Measurements from ENCODE around the gene ING5. TPM values are rescaled to one million over a fixed set of nuclear protein-coding genes. Genes with fewer than 3 reads are reported as not detected.

The ING5 gene
- total RNA-seq, 4 donors from 2014 or later = 24.2 to 33.0 (median 26.4) TPM

DNA sequence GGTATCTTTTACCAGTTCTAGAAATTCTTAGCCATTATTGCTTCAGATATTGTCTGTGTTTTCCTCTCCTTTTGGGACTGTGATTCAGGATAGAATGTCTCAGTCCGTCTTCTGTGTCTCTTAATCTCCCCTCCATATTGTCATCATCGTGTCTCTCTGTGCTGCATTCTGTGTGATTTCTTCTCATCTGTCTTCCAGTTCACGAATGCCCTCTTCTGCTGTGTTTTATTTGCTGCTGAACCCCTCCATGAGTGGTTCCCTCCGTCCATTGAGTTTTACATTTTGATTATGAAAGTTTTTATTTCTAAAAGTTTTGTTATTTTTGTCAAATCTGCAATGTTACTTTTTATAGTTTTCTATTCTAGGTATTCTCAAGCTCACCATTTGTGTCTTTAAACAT is 44.2 kb downstream of the ING5 start:
- DNase-seq (ENCODE audit: low spot score) (no peak), ATAC-seq (ENCODE audit: low FRiP score) (no peak)
- TF ChIP-seq, protein P1, sequence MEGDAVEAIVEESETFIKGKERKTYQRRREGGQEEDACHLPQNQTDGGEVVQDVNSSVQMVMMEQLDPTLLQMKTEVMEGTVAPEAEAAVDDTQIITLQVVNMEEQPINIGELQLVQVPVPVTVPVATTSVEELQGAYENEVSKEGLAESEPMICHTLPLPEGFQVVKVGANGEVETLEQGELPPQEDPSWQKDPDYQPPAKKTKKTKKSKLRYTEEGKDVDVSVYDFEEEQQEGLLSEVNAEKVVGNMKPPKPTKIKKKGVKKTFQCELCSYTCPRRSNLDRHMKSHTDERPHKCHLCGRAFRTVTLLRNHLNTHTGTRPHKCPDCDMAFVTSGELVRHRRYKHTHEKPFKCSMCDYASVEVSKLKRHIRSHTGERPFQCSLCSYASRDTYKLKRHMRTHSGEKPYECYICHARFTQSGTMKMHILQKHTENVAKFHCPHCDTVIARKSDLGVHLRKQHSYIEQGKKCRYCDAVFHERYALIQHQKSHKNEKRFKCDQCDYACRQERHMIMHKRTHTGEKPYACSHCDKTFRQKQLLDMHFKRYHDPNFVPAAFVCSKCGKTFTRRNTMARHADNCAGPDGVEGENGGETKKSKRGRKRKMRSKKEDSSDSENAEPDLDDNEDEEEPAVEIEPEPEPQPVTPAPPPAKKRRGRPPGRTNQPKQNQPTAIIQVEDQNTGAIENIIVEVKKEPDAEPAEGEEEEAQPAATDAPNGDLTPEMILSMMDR (IDR thresholded peaks at IDR 0.05) = no peak

DNA sequence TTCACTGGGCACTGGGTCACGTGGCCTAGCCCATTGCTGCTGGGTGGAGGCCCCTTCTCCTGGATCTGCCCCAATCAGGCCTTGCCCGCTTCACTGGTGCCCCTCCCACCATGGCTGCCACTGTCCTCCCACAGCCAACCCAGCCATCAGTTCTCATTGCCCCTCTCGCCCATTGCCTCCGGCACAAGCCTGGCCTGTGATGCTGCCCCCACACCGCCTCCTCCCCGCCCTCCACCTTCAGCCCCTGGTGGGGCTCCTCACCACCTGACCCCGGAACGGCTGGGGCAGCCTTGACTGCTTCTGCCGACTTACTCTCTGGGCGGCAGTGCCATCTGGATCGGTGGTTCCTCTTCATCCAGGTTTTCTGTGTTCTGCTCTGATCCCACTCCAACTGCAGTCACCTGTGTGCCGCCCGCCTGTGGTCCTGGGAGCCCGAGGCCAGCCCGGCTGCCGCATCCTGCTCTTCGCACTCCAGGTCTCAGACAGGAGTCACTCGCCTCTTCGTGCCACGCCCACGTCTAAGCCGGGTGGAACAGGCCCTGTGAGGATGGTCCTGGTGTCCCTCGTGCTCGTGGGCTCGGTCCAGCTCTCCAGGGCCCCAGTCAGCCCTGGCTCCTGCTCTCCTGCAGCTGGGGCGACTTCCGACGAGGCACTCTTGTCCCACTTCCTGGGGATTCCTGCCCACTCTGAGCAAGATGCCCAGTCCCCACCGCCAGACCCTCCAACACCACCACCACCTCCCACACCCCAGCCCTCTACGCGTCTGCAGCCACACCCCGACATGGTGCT is 46.8 kb downstream of the ING5 start:
- TF ChIP-seq, protein P1 (IDR thresholded peaks at IDR 0.05) = no peak
- ATAC-seq (ENCODE audit: low FRiP score) (no peak), DNase-seq (ENCODE audit: low spot score) (no peak)

DNA sequence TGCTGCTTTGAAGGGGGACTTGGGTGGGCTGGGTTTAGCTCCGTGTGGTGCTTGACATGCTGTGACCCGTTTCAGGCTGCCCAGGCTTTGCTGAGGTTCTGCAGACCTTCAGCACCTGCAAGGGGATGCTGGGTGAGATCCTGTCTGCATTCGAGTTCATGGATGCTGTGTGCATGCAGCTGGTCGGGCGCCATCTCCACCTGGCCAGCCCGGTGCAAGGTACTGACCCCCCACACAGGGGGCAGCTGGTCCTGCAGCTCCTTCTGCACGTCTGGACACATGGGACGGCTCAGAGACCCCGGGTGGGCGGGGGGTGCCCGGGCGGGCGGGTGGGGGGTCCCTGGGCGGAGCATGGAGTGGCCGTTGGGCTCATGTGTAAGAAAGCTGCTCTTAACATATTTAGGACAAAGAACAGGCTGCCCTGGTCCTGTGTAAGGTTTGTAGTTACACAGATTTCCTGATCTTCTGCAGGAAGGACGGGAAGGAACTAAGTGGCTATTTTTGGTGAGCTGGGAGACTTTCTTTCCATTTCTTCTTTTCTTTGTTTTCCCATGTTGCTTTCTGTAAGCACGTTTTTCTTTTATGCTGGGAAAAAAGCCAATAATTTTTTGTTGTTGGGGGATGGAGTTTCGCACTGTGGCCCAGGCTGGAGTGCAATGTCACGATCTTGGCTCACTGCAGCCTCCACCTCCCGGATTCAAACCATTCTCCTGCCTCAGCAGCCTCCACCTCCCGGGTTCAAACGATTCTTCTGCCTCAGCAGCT is 48.4 kb downstream of the ING5 start:
- ATAC-seq (ENCODE audit: low FRiP score) = no peak
- DNase-seq (ENCODE audit: low spot score) = no peak
- TF ChIP-seq, protein P1 (IDR thresholded peaks at IDR 0.05) = no peak

DNA sequence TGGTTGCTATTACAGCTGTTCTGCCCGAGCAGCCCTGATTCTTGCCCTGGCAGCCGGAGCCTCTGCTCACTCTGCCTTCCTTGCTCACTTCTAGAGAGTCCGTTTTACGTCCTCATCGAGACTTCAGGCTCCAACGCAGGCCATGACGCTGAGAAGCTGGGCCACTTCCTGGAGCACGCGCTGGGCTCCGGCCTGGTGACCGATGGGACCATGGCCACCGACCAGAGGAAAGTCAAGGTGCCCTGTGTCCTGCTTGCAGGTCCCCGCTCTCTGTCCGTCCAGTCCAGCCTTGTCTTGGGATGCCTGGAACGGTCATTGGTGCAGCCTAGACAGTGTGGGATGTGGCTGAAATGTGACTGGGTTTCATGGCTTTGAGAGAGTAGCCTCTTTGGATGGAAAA is 49.3 kb downstream of the ING5 start:
- ATAC-seq (ENCODE audit: low FRiP score) (no peak), DNase-seq (ENCODE audit: low spot score) (no peak)
- TF ChIP-seq, protein P1 (IDR thresholded peaks at IDR 0.05) = no peak

DNA sequence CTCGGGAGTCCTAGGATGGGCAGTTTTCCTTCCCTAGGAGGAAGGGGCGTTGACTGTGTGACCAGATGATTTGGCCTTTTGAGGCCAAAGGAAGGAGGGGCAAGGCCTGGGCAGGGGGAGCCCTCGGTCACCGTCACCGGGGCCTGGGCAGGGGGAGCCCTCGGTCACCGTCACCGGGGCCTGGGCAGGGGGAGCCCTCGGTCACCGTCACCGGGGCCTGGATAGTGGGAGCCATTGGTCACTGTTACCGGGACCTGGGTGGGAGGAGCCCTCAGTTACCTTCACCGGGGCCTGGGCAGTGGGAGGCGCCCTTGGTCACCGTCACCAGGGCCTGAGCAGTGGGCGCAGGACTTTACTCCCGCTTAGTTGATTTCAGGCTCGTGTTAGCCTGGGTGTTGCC is 49.9 kb downstream of the ING5 start:
- no peak for ATAC-seq (ENCODE audit: low FRiP score)
- DNase-seq (ENCODE audit: low spot score) = no peak
- TF ChIP-seq, protein P1 (IDR thresholded peaks at IDR 0.05) = no peak

DNA sequence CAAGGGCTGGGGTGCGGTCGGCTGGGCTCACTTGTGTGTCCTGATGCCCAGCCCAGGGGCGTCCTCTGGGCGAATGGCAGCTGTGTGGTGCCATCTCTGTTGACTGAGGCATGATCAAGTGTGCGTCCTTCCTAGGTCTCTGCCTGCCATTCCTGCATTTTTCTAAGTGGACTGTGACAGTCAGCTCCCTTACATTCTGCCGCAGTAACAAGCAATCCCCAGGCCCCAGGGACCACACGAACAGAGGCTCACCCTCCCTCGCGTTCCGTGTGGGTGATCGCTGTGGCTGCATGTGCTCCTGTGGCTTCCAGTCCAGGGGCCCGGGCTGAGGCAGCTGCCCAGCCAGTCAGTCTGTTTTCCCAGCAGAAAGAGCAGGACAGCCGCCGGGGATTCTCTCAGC is 50.4 kb downstream of the ING5 start:
- ATAC-seq (ENCODE audit: low FRiP score) = no peak
- TF ChIP-seq, protein P1 (IDR thresholded peaks at IDR 0.05) = no peak
- DNase-seq (ENCODE audit: low spot score) = no peak
